Measurements from ENCODE around the gene SH3BP4. TPM values are rescaled to one million over a fixed set of nuclear protein-coding genes. Genes with fewer than 3 reads are reported as not detected.

The SH3BP4 gene
- total and polyA plus RNA-seq, 8 donors = 24.1 to 35.0 (median 28.6) TPM

DNA sequence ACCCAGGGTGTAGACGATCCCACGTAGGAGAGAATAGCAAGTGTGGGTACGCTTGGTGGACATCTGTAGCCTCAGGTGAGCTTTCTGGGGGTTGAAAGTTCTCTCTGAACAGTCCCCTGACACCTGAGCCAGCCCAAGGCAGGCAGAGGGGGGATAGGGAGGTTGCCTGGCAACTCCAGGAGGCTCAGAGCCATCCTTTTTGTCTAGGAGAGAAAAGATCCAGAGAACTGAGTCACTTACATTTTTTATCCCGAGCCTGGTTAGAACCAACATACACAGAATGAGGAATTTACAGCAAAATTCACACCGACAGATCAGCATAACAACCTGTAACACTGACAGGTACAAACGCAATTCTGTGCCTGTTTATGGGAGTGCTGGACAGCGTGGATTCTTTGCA is 113.2 kb downstream of the SH3BP4 start:
- Histone ChIP-seq H3K4me3 (no peak overlapping the region), H3K9me3 (no peaks in the 10 kb centered on the region), H3K36me3 (no peaks in the 10 kb centered on the region), H3K27ac (no peak overlapping the region), H3K27me3 (no peaks in the 10 kb centered on the region), H3K4me1 (no peaks in the 10 kb centered on the region)
- no peak for ATAC-seq
- intact Hi-C loops (cut with DNase I) = no loop called here
- TF ChIP-seq, protein P1, sequence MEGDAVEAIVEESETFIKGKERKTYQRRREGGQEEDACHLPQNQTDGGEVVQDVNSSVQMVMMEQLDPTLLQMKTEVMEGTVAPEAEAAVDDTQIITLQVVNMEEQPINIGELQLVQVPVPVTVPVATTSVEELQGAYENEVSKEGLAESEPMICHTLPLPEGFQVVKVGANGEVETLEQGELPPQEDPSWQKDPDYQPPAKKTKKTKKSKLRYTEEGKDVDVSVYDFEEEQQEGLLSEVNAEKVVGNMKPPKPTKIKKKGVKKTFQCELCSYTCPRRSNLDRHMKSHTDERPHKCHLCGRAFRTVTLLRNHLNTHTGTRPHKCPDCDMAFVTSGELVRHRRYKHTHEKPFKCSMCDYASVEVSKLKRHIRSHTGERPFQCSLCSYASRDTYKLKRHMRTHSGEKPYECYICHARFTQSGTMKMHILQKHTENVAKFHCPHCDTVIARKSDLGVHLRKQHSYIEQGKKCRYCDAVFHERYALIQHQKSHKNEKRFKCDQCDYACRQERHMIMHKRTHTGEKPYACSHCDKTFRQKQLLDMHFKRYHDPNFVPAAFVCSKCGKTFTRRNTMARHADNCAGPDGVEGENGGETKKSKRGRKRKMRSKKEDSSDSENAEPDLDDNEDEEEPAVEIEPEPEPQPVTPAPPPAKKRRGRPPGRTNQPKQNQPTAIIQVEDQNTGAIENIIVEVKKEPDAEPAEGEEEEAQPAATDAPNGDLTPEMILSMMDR (IDR thresholded peaks at IDR 0.05) = no peak
- DNase-seq = no peak

DNA sequence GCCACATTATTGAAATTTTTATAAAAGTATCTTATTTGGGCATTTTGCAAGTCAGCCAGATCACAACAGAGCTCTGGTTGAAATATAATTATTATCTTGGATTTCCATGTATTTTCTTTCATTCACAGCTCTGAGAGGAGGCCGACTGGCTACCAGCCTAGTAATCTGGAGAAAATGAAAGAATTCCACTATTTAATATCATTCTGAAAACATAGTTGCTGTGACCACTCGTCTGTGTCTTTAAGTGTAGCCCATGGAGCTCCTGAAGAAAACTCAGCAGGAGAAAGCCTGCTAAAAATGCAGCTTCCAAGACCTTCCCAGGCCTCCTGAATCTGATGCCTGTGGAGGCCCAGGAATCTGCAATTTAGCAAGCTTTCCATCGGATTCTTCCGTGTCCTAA is 114.7 kb downstream of the SH3BP4 start:
- H3K27ac ChIP-seq = no peak overlapping the region
- no peaks in the 10 kb centered on the region for H3K4me1 ChIP-seq
- no peaks in the 10 kb centered on the region for H3K9me3 ChIP-seq
- no peak overlapping the region for H3K4me3 ChIP-seq
- DNase-seq (peak in 2 of 4 donors; percentile 52 to 55), ATAC-seq (no peak)
- intact Hi-C loops (cut with DNase I) = no loop called here
- no peaks in the 10 kb centered on the region for H3K36me3 ChIP-seq
- TF ChIP-seq, protein P1 (IDR thresholded peaks at IDR 0.05) = no peak
- no peaks in the 10 kb centered on the region for H3K27me3 ChIP-seq

DNA sequence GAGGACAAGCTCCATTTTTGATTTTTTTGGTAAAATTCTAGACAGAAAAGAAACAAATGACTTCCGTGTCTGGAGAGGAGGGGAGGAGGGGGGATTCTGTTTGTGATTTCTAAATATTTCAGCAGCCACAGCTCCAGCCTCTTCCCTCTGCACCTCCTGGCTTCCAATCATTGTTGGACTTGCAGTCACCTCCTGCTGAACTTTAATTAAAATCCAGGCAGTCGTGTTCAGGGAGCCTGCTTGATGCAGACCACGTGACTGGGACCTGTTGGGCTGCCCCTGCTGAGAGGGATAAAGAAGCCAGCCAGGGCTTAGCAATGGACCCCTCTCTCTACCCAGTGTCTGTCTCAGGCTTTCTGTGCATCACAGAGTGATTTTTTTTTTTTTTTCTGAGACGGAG is 115.1 kb downstream of the SH3BP4 start:
- DNase-seq (peak in 1 of 4 donors; percentile 22), ATAC-seq (no peak)
- H3K9me3 ChIP-seq = no peaks in the 10 kb centered on the region
- H3K4me1 ChIP-seq = no peaks in the 10 kb centered on the region
- no peak overlapping the region for H3K4me3 ChIP-seq
- TF ChIP-seq, protein P1 (IDR thresholded peaks at IDR 0.05) = no peak
- intact Hi-C loops (cut with DNase I) = no loop called here
- no peak overlapping the region for H3K27ac ChIP-seq
- no peaks in the 10 kb centered on the region for H3K27me3 ChIP-seq
- no peaks in the 10 kb centered on the region for H3K36me3 ChIP-seq

DNA sequence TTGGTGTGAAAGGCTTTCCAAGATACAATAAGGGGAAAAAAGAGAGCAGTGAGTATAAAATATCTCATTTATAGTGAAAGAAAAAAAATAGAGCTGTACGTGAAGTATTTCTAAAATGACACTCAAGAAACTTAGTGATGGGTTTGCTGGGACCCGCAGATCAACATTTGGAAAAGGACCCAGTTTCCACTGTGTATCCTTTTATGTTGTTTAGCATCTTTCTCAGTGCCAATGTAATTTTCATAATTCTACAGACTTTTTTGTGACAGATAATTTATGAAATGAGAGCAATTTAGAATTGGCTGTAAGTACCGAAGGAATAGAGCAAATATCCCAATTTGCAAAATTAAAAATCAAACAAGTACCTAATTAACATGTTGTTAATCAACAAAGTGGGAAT is 116.9 kb downstream of the SH3BP4 start:
- TF ChIP-seq, protein P1 (IDR thresholded peaks at IDR 0.05) = no peak
- H3K4me1 ChIP-seq = no peaks in the 10 kb centered on the region
- DNase-seq (no peak), ATAC-seq (no peak)
- intact Hi-C loops (cut with DNase I) = no loop called here
- no peak overlapping the region for H3K27ac ChIP-seq
- H3K36me3 ChIP-seq = no peaks in the 10 kb centered on the region
- no peak overlapping the region for H3K4me3 ChIP-seq
- H3K27me3 ChIP-seq = no peaks in the 10 kb centered on the region
- no peaks in the 10 kb centered on the region for H3K9me3 ChIP-seq

DNA sequence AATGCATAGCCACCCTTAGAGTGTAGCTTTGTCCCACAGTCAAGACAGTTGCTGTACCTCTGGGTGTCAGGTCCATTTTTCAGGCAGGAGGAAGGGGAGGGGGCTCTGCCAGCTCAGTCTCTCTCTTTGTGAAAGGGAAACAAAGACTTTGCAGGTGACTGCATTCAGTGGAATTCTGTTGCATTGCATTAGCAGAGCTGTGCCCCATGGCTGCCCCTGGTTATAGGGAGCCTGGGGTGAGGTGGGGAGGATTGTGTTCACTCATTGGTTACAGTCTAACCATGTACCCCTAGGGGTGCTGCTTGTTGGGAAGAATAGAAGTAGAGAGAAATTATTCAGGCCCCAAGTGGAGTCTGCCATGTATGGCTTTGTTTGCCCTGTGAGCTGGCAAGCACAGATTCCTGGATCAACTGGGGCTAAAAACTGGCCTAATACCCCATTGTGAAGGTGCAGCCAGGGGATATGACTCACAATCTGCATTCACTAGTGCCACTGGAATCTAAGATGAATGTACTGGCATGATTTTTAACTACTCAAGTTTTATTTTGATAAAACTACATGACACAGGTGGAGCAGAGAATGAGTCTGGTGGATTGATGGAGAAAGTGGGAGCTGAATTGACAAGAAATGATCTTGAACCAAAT is 118.4 kb downstream of the SH3BP4 start:
- DNase-seq (no peak), ATAC-seq (no peak)
- no peaks in the 10 kb centered on the region for H3K9me3 ChIP-seq
- H3K27me3 ChIP-seq = no peaks in the 10 kb centered on the region
- H3K36me3 ChIP-seq = no peaks in the 10 kb centered on the region
- TF ChIP-seq, protein P1 (IDR thresholded peaks at IDR 0.05) = no peak
- intact Hi-C loops (cut with DNase I) = no loop called here
- H3K4me3 ChIP-seq = no peak overlapping the region
- no peak overlapping the region for H3K27ac ChIP-seq
- no peaks in the 10 kb centered on the region for H3K4me1 ChIP-seq
